OCI-LY7 (cell line): ENCODE measurements around the gene PTPRM.

Source experiments
- EZH2phosphoT487 ChIP-seq: fragments of 200-600 bp; sonication (generic); IDR thresholded peaks from 2 replicates; pipeline ENCODE4 v1.6.1; 2018; ENCODE audit warnings: low read depth, borderline replicate concordance, mild to moderate bottlenecking, mixed run types, antibody characterized with exemption, low read length, moderate library complexity, mixed read lengths
- TF ChIP-seq, protein P1 (sequence below): fragments of 200-600 bp; sonication (generic); conservative IDR thresholded peaks from 2 replicates; pipeline ENCODE4 v1.5.1; 2014; ENCODE audit warnings: mild to moderate bottlenecking, antibody characterized with exemption, low read length, moderate library complexity, mixed read lengths

GRCh38 chr18:7638321-7638720 lies 71.2 kb downstream of the PTPRM start:
- TF ChIP-seq, protein P1, sequence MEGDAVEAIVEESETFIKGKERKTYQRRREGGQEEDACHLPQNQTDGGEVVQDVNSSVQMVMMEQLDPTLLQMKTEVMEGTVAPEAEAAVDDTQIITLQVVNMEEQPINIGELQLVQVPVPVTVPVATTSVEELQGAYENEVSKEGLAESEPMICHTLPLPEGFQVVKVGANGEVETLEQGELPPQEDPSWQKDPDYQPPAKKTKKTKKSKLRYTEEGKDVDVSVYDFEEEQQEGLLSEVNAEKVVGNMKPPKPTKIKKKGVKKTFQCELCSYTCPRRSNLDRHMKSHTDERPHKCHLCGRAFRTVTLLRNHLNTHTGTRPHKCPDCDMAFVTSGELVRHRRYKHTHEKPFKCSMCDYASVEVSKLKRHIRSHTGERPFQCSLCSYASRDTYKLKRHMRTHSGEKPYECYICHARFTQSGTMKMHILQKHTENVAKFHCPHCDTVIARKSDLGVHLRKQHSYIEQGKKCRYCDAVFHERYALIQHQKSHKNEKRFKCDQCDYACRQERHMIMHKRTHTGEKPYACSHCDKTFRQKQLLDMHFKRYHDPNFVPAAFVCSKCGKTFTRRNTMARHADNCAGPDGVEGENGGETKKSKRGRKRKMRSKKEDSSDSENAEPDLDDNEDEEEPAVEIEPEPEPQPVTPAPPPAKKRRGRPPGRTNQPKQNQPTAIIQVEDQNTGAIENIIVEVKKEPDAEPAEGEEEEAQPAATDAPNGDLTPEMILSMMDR = no peak
- TF ChIP-seq EZH2phosphoT487 = no peak
